AG04450 (cell line): ENCODE results near the gene TESK2. TPM values are rescaled to one million over a fixed set of nuclear protein-coding genes. Genes with fewer than 3 reads are reported as not detected.
"Not testable (repeated sequence)": the region's sequence is repeated elsewhere in the genome, so short reads cannot be mapped to it uniquely, and the experiment has no call there.

Source experiments
- CTCF ChIA-PET: fragments of 300-600, 350-600 bp; formaldehyde crosslinking; extraction: SDS; loops from one replicate; lab custom pipeline; 2022; ENCODE audit warnings: antibody characterized with exemption, inconsistent platforms; lab: Charles Lee
- POLR2A ChIA-PET: fragments of 350-600 bp; formaldehyde crosslinking; extraction: SDS; loops from one replicate; lab custom pipeline; 2021; ENCODE audit warnings: antibody characterized with exemption, inconsistent platforms; lab: Yijun Ruan, JAX
- DNase-seq: peaks from one replicate; pipeline ENCODE4 v3.0.0-alpha.2; 2011; ENCODE audit warnings: low read depth, low spot score
- H3K27ac ChIP-seq: one replicate; pipeline ENCODE4 v1.5.1; 2012; ENCODE audit warnings: low read depth, low read length, control low read depth
- H3K27me3 ChIP-seq: one replicate; pipeline ENCODE4 v1.6.0; 2012; ENCODE audit warnings: low read length; ENCODE audit not compliant: control insufficient read depth, insufficient read depth
- H3K4me3 ChIP-seq: 2 replicates; pipeline ENCODE4 v1.5.1; 2011; ENCODE audit warnings: mild to moderate bottlenecking, low read depth, low read length, control low read depth
- H3K9me3 ChIP-seq: 2 replicates; pipeline ENCODE4 v1.5.1; 2012; ENCODE audit warnings: low read length; ENCODE audit not compliant: control insufficient read depth, insufficient read depth
- polyA plus RNA-seq: library from polyadenylated mRNA; depleted of rRNA; stranded (reverse); fragments of >200 nt; gene quantifications from 2 replicates; pipeline ENCODE4 v1.2.3, GENCODE V29; 2011
- TF ChIP-seq, protein P1 (sequence below): IDR thresholded peaks from 2 replicates; pipeline ENCODE4 v1.5.1; 2011; ENCODE audit warnings: low read depth, low read length, control low read depth, inconsistent platforms

TESK2 gene
- polyA plus RNA-seq, 1 experiment: 2.6 TPM

DNA sequence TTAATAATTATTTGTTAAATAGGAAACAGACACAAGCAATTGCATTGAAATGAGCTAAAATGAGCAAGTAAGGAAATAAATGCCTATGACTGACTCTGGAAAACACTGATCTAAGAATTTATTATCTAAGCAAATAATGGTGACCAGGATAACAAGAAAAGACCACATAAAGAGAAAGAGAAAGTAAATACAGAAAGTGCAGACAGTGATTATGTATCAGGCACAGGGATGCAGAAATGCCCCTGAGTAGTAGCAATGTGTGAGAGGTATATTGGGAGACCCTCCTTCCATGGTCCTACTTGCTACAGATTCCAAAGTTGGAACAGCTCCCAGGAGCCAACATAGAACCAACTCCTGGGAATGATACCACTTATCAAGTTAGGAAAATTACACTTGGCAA lies 117.4 kb downstream of the TESK2 start:
- no peak for DNase-seq
- no peaks in the 10 kb centered on the region for H3K9me3 ChIP-seq
- ChIA-PET POLR2A (no interaction called here), CTCF (interaction anchor here (1.3 to 1.7 kb wide), 3 partner anchors 13 to 359 kb away, joined by 3 to 7 read pairs (median 5); no protein-coding TSS in a partner anchor)
- H3K27me3 ChIP-seq: no peaks in the 10 kb centered on the region
- H3K27ac ChIP-seq: no peak overlapping the region
- TF ChIP-seq, protein P1, sequence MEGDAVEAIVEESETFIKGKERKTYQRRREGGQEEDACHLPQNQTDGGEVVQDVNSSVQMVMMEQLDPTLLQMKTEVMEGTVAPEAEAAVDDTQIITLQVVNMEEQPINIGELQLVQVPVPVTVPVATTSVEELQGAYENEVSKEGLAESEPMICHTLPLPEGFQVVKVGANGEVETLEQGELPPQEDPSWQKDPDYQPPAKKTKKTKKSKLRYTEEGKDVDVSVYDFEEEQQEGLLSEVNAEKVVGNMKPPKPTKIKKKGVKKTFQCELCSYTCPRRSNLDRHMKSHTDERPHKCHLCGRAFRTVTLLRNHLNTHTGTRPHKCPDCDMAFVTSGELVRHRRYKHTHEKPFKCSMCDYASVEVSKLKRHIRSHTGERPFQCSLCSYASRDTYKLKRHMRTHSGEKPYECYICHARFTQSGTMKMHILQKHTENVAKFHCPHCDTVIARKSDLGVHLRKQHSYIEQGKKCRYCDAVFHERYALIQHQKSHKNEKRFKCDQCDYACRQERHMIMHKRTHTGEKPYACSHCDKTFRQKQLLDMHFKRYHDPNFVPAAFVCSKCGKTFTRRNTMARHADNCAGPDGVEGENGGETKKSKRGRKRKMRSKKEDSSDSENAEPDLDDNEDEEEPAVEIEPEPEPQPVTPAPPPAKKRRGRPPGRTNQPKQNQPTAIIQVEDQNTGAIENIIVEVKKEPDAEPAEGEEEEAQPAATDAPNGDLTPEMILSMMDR: no peak
- H3K4me3 ChIP-seq: no peak overlapping the region

DNA sequence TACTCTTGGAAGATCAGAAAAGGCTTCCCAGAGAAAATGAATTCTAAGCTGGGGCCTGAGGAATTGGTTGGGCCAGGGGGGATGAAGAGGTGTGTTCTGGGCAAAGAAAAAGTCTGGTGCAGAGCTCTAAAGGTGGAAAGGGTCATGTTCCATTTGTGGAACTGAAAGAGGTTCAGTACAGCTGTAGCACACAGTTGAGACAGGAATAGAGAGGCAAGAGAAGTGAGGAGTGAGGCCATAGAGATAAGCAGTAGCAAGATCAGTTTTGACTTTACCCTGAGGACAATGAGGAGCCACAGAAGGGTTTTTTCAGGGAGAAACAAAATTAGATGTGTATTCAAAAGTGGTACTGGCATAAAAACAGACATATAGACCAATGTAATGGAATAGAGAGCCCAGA lies 120.4 kb downstream of the TESK2 start:
- Histone ChIP-seq H3K27me3 (no peaks in the 10 kb centered on the region), H3K9me3 (no peaks in the 10 kb centered on the region), H3K27ac (no peak overlapping the region), H3K4me3 (no peak overlapping the region)
- CTCF ChIA-PET: interaction anchor here (0.6 to 1.7 kb wide), 4 partner anchors 10 to 125 kb away, joined by 3 to 7 read pairs (median 4); no protein-coding TSS in a partner anchor
- POLR2A ChIA-PET: no interaction called here
- TF ChIP-seq, protein P1: no peak
- DNase-seq: no peak

DNA sequence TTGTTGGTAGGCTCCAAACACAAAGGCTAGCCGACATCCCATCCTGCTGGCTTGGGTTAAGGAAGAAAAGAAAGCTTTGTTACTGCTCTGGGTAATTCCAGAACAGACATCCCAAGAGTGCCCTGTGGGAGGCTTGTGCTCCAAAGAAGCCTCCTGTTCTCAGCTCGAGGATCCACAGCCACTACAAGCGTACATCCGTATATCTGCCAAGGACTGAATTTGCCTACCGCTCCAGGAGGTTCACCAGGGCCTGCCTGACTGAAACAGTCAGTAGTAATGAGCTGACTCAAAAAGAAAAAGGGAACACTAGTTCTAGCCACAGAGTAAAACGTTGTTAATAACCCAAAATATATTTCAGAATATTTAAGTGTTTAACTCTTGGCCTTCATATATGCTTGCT lies 125.9 kb downstream of the TESK2 start:
- DNase-seq: no peak
- CTCF ChIA-PET: interaction anchor here (0.5 to 16.5 kb wide), 3 partner anchors 127 to 634 kb away, joined by 3 to 456 read pairs (median 3); partner anchors contain the start of gene TESK2
- Histone ChIP-seq H3K4me3 (no peak overlapping the region), H3K9me3 (no peaks in the 10 kb centered on the region), H3K27me3 (no peaks in the 10 kb centered on the region), H3K27ac (no peak overlapping the region)
- TF ChIP-seq, protein P1: no peak
- POLR2A ChIA-PET: interaction anchor here (0.7 kb wide), 1 partner anchor 31 kb away, joined by 3 read pairs; no protein-coding TSS in a partner anchor

DNA sequence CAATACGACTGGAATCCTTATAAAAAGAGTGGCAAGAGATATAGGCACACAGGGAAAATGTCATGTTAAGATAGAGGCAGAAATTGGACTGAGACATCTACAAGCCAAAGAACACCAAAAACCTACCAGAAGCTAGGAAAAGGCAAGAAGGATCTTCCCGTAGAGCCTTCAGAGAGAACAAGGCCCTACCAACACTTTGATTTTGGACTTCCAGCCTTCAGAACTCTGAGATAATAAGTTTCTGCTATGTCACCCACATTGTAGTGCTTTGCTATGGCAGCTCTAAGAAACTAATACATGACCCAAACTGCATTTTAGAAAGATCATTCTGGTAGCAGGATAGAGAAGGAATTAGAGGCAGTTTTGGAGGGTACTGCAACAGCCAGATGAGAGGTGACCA lies 126.7 kb downstream of the TESK2 start:
- Histone ChIP-seq H3K27me3 (no peaks in the 10 kb centered on the region), H3K4me3 (no peak overlapping the region), H3K9me3 (no peaks in the 10 kb centered on the region), H3K27ac (no peak overlapping the region)
- ChIA-PET POLR2A (no interaction called here), CTCF (interaction anchor here (0.5 to 16.5 kb wide), 2 partner anchors 128 to 148 kb away, joined by 3 to 456 read pairs; partner anchors contain the start of gene TESK2)
- TF ChIP-seq, protein P1: no peak
- DNase-seq: no peak

DNA sequence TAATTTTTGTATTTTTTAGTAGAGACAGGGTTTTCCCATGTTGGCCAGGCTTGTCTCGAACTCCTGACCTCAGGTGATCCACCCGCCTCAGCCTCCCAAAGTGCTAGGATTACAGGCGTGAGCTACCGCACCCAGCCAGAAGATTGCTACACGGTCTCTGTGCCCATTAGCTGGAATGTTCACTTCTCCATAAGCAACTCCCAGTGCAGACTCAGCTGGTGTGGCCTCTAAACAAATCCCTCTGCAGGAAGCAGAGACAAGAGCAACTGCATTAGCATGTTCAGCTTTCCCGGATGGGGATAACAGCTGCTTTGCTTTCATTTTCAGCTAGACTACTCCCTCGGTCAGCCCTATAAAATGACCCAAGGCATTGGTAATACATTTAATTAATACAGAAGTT lies 130.0 kb downstream of the TESK2 start:
- H3K27ac ChIP-seq: not testable (repeated sequence)

More for the DNA sequence above, 130.0 kb downstream of the TESK2 start:
- not testable (repeated sequence) for H3K9me3 ChIP-seq, H3K27me3 ChIP-seq, H3K4me3 ChIP-seq
- TF ChIP-seq, protein P1: peak; percentile 21; the same call in 1 of the 2 replicates
- ChIA-PET CTCF (interaction anchor here (1.0 to 16.5 kb wide), 12 partner anchors 37 to 863 kb away, joined by 3 to 456 read pairs (median 6); partner anchors contain the start of genes CCDC163, MMACHC, TESK2 and UROD), POLR2A (interaction anchor here (0.6 to 2.0 kb wide), 6 partner anchors 22 to 1938 kb away, joined by 3 to 7 read pairs (median 4); partner anchors contain the start of genes MUTYH, PRDX1, TESK2 and TOE1)
- DNase-seq: peak; percentile 42
